Skeletal muscle tissue (tissue), 4 donors: ENCODE results near the gene FADS3. TPM values are rescaled to one million over a fixed set of nuclear protein-coding genes. Genes with fewer than 3 reads are reported as not detected.
A peak's percentile ranks its signal among the peaks of the same experiment; 100 is the strongest.

Experiments used
- H3K27ac ChIP-seq: one replicate; pipeline ENCODE4 v1.7.0; 2013; ENCODE audit warnings: mild to moderate bottlenecking, low read depth, low read length, inconsistent platforms
- H3K27me3 ChIP-seq, 3 donors: one replicate each; pipeline ENCODE4 v1.7.0; 2013; ENCODE audit warnings: low read length in 3 of 3; ENCODE audit not compliant: control insufficient read depth in 3 of 3, insufficient read depth in 3 of 3
- H3K36me3 ChIP-seq, 3 donors: one replicate each; pipeline ENCODE4 v1.7.0; 2013; ENCODE audit warnings: low read length in 3 of 3; ENCODE audit not compliant: control insufficient read depth in 3 of 3, insufficient read depth in 3 of 3
- H3K4me1 ChIP-seq, 3 donors: one replicate each; pipeline ENCODE4 v1.7.0; 2013; ENCODE audit warnings: low read length in 3 of 3, mild to moderate bottlenecking in 3 of 3; ENCODE audit not compliant: control insufficient read depth in 3 of 3, insufficient read depth in 3 of 3
- H3K4me3 ChIP-seq, 3 donors: one replicate each; pipeline ENCODE4 v1.7.0; 2013; ENCODE audit warnings: low read length in 3 of 3
- H3K9ac ChIP-seq, 3 donors: one replicate each; pipeline ENCODE4 v1.7.0; 2013; ENCODE audit warnings: low read length in 3 of 3, mild to moderate bottlenecking in 3 of 3, moderate library complexity in 2 of 3, low read depth in 1 of 3
- H3K9me3 ChIP-seq, 3 donors: one replicate each; pipeline ENCODE4 v1.7.0; 2013; ENCODE audit warnings: low read length in 3 of 3; ENCODE audit not compliant: control insufficient read depth in 3 of 3
- total RNA-seq: library from RNA; depleted of rRNA; stranded (reverse); fragments of >200 nt; gene quantifications from one replicate; pipeline ENCODE4 v1.2.3, GENCODE V29; 2014
- donor health status: Osteomylitis.

The FADS3 gene
- total RNA-seq, 1 donor from 2014 or later: 43.3 TPM

DNA sequence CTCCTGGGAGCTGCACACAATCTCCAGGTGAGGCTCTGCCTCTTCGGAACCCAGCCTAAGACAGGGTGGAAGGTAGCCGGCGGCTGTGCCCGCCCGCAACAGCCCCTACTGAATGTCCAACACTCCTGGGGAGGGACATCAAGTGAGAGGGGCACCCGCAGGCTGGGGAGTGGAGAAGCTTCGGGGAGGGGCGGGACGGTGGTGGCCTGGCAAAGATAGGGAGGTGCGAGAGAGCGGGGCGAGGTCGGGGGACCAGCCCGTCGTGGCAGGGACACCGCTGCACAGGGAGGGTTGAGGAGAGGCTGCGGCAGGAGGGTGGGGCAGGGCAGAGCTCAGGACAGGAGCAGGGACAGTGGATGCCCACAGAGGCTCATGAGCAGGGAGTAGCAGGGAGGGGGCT lies 8.9 kb upstream of the FADS3 start:
- Histone ChIP-seq H3K4me3 (no peak overlapping the region), H3K36me3 (peaks cover 2 to 21% (median 4%) of the 10 kb centered on the region in 3 donors), H3K27ac (no peak overlapping the region), H3K9me3 (no peaks in the 10 kb centered on the region), H3K9ac (peak overlapping the region in 1 of 3 donors; percentile 33), H3K4me1 (peaks cover 0 to 6% (median 4%) of the 10 kb centered on the region in 3 donors), H3K27me3 (no peaks in the 10 kb centered on the region)

DNA sequence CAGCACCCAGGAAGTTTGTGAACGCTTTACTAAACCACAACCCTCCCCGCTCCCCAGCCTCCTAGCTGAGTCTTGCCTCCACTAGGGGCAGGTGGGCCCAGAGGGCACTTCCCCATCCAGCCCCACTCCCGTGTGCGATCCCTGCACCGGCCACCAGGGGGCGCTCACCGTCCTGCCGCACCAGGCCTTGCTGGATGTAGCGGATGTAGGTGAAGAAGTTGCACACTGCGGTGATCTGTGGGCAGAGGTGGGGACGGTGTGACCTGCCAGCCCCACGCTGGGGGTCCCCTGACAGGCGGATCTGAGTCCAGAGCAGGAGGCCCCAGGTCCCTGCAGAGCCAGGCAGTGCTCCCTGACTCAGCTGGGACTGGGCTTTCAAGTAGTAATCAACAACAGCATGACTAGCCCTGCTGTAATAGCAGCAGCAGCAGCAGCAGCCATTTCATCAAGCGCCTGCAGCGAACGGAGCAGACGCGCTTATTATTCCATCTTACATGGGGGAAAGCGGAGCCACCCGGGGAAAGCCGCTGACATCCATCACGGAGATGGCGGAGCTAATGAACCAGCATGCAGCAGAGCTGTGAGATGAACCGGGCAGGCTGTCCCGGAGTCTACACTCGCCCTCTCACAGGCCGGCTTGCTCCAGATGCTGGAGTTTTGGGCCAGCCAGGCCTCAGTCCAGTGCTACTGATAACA lies 7.9 kb upstream of the FADS3 start:
- no peaks in the 10 kb centered on the region for H3K27me3 ChIP-seq
- no peak overlapping the region for H3K27ac ChIP-seq
- peaks cover 2 to 17% (median 2%) of the 10 kb centered on the region in 3 donors for H3K36me3 ChIP-seq
- no peak overlapping the region for H3K4me3 ChIP-seq
- H3K9me3 ChIP-seq: no peaks in the 10 kb centered on the region
- H3K4me1 ChIP-seq: peaks cover 0 to 6% (median 4%) of the 10 kb centered on the region in 3 donors
- no peak overlapping the region for H3K9ac ChIP-seq

DNA sequence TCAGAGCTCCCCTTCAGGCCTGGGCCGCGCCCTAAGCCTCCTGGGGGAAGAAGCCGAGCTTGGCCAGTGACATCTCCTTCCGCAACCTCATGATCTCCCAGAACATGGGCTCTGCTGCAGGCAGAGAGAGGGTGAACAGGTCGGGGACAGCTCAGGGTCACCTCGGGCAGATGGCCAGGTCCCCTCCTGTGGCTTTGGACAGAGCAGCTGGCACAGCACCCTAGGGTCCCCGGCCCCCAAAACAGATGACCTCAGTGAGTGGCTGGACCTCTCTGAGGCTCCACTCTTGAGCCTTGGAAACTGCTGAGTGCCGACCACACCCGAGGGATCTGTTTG lies 6.9 kb upstream of the FADS3 start:
- no peak overlapping the region for H3K27ac ChIP-seq
- H3K9me3 ChIP-seq: no peaks in the 10 kb centered on the region
- peaks cover 0 to 6% (median 4%) of the 10 kb centered on the region in 3 donors for H3K4me1 ChIP-seq
- no peaks in the 10 kb centered on the region for H3K27me3 ChIP-seq
- H3K4me3 ChIP-seq: no peak overlapping the region
- peaks cover 2 to 14% (median 2%) of the 10 kb centered on the region in 3 donors for H3K36me3 ChIP-seq
- H3K9ac ChIP-seq: no peak overlapping the region

DNA sequence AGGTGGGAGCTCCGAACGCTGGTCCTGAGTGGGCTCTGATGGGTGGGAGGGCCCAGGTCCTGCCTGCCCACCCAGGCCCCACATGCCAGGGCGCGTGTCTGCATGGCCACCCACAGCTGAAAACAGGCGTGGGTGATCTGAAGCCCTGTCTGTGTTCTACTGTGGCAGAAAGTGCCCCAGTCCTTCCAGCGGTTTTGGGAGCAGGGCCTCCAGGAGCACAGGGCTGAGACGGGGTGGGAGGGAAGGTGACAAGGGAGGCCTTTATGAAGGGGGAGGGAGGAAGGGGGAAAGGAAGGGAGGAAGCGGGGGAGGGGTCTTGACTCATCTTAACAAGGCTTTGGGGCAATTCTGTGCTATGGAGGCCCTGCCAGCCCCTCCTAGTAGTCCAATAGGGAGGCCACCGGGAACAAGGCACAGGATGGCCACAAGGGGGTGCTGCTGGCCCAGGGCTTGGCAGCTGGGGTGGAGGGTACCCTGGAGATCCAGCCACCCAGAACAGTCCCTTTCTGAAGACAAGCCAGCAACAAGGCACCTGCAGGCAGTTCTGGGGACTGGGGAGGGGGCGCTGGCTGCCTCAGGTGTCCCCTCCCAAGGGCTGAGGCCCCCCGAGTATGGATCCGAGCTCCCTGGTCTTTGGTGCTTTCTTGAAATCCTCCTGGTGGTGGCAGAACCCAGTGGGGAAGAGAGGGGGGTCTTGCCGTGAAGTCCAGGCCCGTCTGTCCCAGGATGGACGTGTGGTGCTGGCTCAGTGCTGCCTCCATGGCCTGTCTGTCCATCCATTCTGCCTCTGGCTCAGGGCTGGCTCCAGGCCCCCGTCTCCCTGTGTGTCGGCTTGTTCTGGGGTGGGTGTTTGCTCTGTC lies 6.3 kb upstream of the FADS3 start:
- H3K4me1 ChIP-seq: peaks cover 0 to 6% (median 4%) of the 10 kb centered on the region in 3 donors
- H3K27me3 ChIP-seq: no peaks in the 10 kb centered on the region
- no peak overlapping the region for H3K9ac ChIP-seq
- H3K4me3 ChIP-seq: no peak overlapping the region
- peaks cover 2 to 14% (median 2%) of the 10 kb centered on the region in 3 donors for H3K36me3 ChIP-seq
- H3K27ac ChIP-seq: no peak overlapping the region
- H3K9me3 ChIP-seq: no peaks in the 10 kb centered on the region

DNA sequence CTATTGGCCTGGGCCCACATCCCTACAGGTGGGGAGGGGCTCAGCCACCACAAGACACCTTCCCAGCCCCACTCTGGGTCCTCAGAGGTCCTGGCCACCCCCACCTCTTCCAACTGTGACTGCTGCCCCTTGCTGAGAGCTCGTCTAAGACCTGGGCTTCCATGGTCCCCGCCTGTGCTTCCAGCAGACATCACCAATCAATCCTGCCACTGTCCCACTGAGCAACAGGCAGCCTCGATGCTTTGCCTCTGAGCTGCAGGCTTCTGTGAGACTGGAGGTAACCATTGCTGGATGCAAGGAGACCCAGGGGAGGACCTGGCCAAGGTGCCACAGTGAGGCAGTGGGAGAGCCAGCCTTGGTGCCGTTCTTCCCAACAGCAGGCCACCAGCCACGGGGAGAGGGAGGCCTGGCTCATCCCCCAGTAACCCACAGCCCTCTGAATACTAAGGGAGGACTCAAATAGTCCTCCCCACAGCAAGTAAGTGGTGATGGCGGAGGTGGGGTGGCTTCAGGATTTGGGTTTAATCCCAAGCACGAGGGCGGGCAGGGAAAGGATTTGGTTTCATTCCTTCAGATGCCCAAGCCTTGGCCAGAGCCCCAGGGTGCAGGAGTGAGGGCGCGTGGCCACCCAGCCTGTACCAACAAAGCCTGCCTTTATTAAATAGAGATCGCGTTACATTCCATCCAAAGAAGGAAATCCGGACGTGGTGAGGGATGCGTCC lies 5.5 kb upstream of the FADS3 start:
- no peak overlapping the region for H3K27ac ChIP-seq
- no peak overlapping the region for H3K9ac ChIP-seq
- no peaks in the 10 kb centered on the region for H3K27me3 ChIP-seq
- peaks cover 2 to 14% (median 2%) of the 10 kb centered on the region in 3 donors for H3K36me3 ChIP-seq
- no peaks in the 10 kb centered on the region for H3K9me3 ChIP-seq
- no peak overlapping the region for H3K4me3 ChIP-seq
- H3K4me1 ChIP-seq: peaks cover 0 to 8% (median 6%) of the 10 kb centered on the region in 3 donors

DNA sequence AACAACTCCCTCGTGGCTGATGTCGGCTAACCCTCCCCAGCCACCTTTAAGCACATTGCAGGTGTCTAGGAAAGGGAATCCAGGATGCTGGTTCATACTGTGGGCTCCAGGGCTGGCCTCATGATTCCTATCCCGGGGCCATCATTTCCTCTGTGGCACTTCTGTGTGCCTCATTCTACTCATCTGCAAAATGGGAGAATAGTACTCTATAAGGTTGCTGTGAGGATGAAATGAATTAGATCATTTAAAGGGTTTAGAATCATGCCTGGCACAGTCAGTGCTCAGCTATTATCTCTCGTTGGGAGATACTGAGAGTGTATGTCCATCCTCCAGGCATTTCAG lies 4.3 kb upstream of the FADS3 start:
- no peak overlapping the region for H3K4me3 ChIP-seq
- H3K27me3 ChIP-seq: no peaks in the 10 kb centered on the region
- peaks cover 0 to 9% (median 2%) of the 10 kb centered on the region in 3 donors for H3K36me3 ChIP-seq
- no peak overlapping the region for H3K27ac ChIP-seq
- no peaks in the 10 kb centered on the region for H3K9me3 ChIP-seq
- H3K9ac ChIP-seq: no peak overlapping the region
- peaks cover 5 to 12% (median 12%) of the 10 kb centered on the region in 3 donors for H3K4me1 ChIP-seq

DNA sequence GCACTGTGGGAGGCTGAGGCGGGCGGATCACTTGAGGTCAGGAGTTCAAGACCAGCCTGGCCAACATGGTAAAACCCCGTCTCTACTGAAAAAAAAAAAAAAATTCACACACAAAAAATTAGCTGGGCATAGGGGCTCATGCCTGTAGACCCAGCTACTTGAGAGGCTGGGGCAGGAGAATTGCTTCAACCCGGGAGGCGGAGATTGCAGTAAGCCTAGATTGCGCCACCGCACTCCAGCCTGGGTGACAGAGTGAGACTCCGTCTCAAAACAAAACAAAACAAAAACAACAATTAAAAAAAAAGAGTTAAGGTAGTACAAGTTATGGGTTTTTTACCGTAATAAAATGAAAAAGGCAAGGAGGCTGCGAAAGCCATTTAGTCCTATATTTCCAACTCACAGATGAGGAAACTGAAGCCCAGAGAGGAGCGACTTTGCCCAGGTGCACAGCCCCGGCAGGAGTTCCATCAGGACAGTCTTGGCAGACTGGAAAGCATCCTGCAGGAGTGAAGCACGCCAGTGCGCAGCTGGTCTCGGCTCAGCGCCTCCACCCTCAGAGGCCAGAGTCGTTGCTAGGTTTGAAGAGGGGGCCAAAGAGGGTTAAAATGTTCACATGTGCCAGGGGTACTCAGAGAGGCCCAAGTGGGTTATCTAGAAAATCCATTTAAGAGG lies 3.8 kb upstream of the FADS3 start:
- Histone ChIP-seq H3K27me3 (no peaks in the 10 kb centered on the region), H3K4me1 (peaks cover 10 to 17% (median 17%) of the 10 kb centered on the region in 3 donors), H3K27ac (no peak overlapping the region), H3K9ac (no peak overlapping the region), H3K36me3 (peaks cover 0 to 9% (median 2%) of the 10 kb centered on the region in 3 donors), H3K9me3 (no peaks in the 10 kb centered on the region), H3K4me3 (no peak overlapping the region)

DNA sequence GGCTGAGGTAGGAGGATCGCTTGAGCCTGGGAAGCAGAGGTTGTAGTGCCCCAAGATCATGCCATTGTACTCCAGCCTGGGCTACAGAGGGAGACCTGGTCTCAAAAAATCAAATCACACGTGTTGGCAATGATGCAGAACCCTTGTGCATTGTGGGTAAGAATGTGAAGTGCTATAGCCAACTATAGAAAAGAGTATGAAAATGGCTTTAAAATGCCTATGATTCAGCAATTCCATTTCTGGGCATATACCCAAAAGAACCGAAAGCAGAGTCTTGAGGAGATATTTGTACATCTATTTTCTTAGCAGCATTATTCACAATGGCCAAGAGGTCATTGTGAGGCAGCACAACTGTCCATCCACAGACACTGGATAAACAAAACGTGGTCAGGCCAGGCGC lies 2.6 kb upstream of the FADS3 start:
- H3K4me1 ChIP-seq: peaks cover 15 to 21% (median 15%) of the 10 kb centered on the region in 3 donors

DNA sequence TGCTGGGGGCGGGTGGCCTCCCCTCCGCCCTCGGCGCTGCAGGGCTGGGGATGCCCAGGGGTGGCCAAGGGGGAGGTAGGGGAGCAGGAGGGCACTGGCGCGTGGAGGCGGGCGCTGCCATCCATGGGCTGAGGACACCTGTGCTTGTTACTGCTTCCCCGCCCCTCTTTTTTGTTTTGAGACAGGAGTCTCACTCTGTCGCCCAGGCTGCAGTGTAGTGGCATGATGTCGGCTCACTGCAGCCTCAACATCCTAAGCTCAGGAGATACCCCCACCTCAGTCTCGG lies 683 bp upstream of the FADS3 start:
- Histone ChIP-seq H3K27ac (peak overlapping the region; percentile 66), H3K36me3 (peaks cover 0 to 5% (median 0%) of the 10 kb centered on the region in 3 donors), H3K27me3 (no peaks in the 10 kb centered on the region), H3K4me3 (peak overlapping the region in 2 of 3 donors; percentile 72 to 73), H3K9me3 (no peaks in the 10 kb centered on the region), H3K9ac (peak overlapping the region; percentile 67 to 80 (median 70)), H3K4me1 (peaks cover 28 to 32% (median 30%) of the 10 kb centered on the region in 3 donors)

More for the DNA sequence above, 2.6 kb upstream of the FADS3 start:
- no peak overlapping the region for H3K9ac ChIP-seq
- H3K36me3 ChIP-seq: peaks cover 0 to 9% (median 2%) of the 10 kb centered on the region in 3 donors
- no peaks in the 10 kb centered on the region for H3K9me3 ChIP-seq
- no peak overlapping the region for H3K27ac ChIP-seq
- no peak overlapping the region for H3K4me3 ChIP-seq
- H3K27me3 ChIP-seq: no peaks in the 10 kb centered on the region
